ENCODE results near the gene FRAS1.
"Not testable (repeated sequence)": the region's sequence is repeated elsewhere in the genome, so short reads cannot be mapped to it uniquely, and the experiment has no call there.

Gene FRAS1

GRCh38 chr4:78075986-78076385, 18.9 kb downstream of the FRAS1 start:
- POLR2A ChIA-PET: no interaction called here
- CTCF ChIA-PET: interaction anchor here (1.0 kb wide), 1 partner anchor 16 kb away, joined by 3 read pairs; no protein-coding TSS in a partner anchor
- TF ChIP-seq CTCF (IDR thresholded peaks at IDR 0.05; ENCODE audit: control extremely low read depth, extremely low read depth, low read depth, missing control alignments): no peak
- DNase-seq (ENCODE audit: extremely low spot score): no peak

- no peak for DNase-seq (ENCODE audit: extremely low spot score)
- no peak for TF ChIP-seq CTCF (IDR thresholded peaks at IDR 0.05; ENCODE audit: control extremely low read depth, extremely low read depth, low read depth, missing control alignments)
- POLR2A ChIA-PET: no interaction called here
- CTCF ChIA-PET: no interaction called here
These were observed 21.0 kb downstream of the FRAS1 start for GRCh38 chr4:78078101-78078500.

DNA sequence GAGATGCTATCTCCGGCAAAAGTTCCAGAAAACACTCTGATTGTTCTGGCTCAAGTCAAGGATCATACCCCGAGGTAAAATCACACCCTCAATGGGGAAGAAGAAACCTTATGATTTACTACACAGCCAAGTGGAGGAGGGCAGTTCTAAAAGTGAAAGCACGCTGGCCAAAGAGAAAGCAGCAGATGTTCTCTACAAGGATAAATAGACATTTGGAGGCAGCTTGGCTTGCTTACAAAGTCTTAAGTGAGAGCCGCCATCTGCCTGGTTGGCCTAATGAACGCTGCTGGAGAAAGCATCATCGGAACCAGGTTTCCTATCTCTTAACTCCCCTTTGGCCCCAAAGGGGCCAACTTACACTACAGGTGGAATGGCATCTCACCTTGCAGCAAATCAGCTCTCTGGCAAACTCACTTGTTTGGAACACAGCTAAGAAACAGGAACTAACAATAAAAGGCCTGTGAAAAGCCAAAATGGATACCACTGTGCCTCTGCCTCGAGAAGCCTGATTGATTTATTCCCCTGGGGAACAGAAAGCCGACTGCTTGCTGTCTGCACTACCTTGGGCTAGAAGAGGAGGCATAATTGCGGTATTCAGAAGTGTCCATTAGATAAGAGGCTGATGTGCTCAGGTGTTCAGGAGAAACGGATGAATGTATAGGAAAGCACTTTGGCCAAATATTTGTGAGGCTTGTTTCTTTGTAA, 22.8 kb downstream of the FRAS1 start:
- no peak for DNase-seq (ENCODE audit: extremely low spot score)
- no peak for TF ChIP-seq CTCF (IDR thresholded peaks at IDR 0.05; ENCODE audit: control extremely low read depth, extremely low read depth, low read depth, missing control alignments)
- POLR2A ChIA-PET: no interaction called here
- CTCF ChIA-PET: no interaction called here

GRCh38 chr4:78081541-78081940, 24.4 kb downstream of the FRAS1 start:
- POLR2A ChIA-PET: no interaction called here
- TF ChIP-seq CTCF (IDR thresholded peaks at IDR 0.05; ENCODE audit: control extremely low read depth, extremely low read depth, low read depth, missing control alignments): no peak
- CTCF ChIA-PET: no interaction called here
- DNase-seq (ENCODE audit: extremely low spot score): no peak

DNA sequence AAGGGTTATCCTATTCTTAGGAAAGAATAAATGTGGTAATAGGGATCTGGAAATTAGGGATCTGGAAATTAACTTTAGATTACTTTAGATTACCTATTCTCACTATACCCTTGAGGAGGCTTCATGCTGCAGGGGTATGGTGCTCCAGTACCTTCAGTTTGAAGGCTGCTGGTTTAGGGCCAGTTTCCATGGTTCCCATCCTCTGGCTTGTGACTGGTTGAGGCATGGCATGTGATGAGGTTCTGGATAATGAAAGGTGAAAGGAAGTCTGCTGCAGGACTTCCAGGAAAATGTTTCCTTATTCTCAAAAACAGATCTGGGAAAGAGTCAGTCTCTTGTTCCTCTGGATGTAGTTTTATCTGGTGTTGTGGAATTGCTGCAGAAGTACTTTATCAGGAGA, 25.9 kb downstream of the FRAS1 start:
- CTCF ChIA-PET: no interaction called here
- TF ChIP-seq CTCF (IDR thresholded peaks at IDR 0.05; ENCODE audit: control extremely low read depth, extremely low read depth, low read depth, missing control alignments): no peak
- POLR2A ChIA-PET: no interaction called here
- DNase-seq (ENCODE audit: extremely low spot score): no peak

DNA sequence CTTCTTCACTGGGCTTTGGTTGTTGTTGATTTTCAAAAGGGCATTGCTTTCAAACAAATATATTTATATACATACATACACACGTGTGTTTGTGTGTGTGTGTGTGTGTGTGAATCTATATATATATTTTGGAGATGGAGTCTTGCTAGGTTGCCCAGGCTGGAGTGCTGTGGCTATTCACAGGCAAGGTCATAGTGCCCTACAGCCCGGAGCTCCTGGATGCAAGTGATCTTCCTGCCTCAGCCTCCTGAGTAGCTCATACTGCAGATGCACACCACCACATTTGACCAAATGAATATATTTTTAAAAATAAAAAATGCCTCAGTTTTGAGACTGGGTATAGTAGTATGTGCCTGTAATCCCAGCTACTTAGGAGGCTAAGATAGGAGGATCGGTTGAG, 34.4 kb downstream of the FRAS1 start:
- no peak for DNase-seq (ENCODE audit: extremely low spot score)
- TF ChIP-seq CTCF (IDR thresholded peaks at IDR 0.05; ENCODE audit: control extremely low read depth, extremely low read depth, low read depth, missing control alignments): no peak
- POLR2A ChIA-PET: no interaction called here
- CTCF ChIA-PET: no interaction called here

DNA sequence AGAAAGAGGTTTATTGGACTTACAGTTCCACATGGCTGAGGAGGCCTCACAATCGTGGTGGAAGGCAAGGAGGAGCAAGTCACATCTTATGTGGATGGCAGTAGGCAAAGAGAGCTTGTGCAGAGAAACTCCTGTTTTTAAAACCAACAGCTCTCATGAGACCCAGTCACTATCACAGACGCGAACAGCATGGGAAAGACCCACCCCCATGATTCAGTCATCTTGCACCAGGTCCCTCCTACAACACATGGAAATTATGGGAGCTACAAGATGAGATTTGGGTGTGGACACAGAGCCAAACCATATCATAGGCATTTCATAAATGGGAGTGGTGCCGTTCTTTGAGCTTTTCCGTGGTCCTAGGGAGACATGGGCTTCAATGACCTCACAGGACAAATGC, 35.2 kb downstream of the FRAS1 start:
- DNase-seq (ENCODE audit: extremely low spot score); CTCF ChIA-PET; POLR2A ChIA-PET: not testable (repeated sequence)
